SK-N-SH (cell line): ENCODE data around the gene HOXB7. TPM values are rescaled to one million over a fixed set of nuclear protein-coding genes. Genes with fewer than 3 reads are reported as not detected.

Experiments
- CTCF ChIA-PET: fragments of 300-600, 350-600 bp; formaldehyde crosslinking; extraction: SDS; loops from one replicate; lab custom pipeline; 2021; lab: Yijun Ruan, JAX
- POLR2A ChIA-PET: fragments of 350-600 bp; sonication (Branson Sonifier 250); formaldehyde crosslinking; extraction: SDS; loops from one replicate; lab custom pipeline; 2020; ENCODE audit warnings: antibody characterized with exemption, inconsistent platforms; lab: Yijun Ruan, JAX
- DNase-seq: peaks from one replicate; pipeline ENCODE4 v3.0.0; 2012
- H2AFZ ChIP-seq: fragments of 200-600 bp; sonication (generic); 2 replicates; pipeline ENCODE4 v1.8.1; 2016; ENCODE audit warnings: antibody characterized with exemption, mild to moderate bottlenecking, low read depth
- H3F3A ChIP-seq: fragments of 200-600 bp; sonication (generic); replicated peaks from 2 replicates; pipeline ENCODE3; 2016; ENCODE audit warnings: antibody characterized with exemption, mild to moderate bottlenecking; ENCODE audit not compliant: insufficient read depth
- H3K27ac ChIP-seq, 2 experiments: fragments of 200-500 bp in 1 of 2; fragments of 200-600 bp in 1 of 2; sonication (Bioruptor generic) in 1 of 2; sonication (generic), shearing (Covaris generic) in 1 of 2; 2 replicates each; pipeline versions ENCODE4 v1.5.1 to v1.6.1; 2014 to 2016; ENCODE audit warnings: low read depth in 2 of 2, inconsistent platforms in 1 of 2, low read length in 1 of 2, mild to moderate bottlenecking in 1 of 2, mixed read lengths in 1 of 2
- H3K27me3 ChIP-seq: fragments of 200-600 bp; sonication (generic), shearing (Covaris generic); 2 replicates; pipeline ENCODE4 v1.6.1; 2016; ENCODE audit warnings: mixed run types; ENCODE audit not compliant: insufficient read depth
- H3K36me3 ChIP-seq, 2 experiments: fragments of 200-500 bp in 1 of 2; fragments of 200-600 bp in 1 of 2; sonication (Bioruptor generic) in 1 of 2; sonication (generic) in 1 of 2; replicated peaks in 1 of 2; 2 replicates each; pipeline versions ENCODE3 to v1.5.1; 2014 to 2016; ENCODE audit warnings: low read length in 1 of 2, mild to moderate bottlenecking in 1 of 2; ENCODE audit not compliant: insufficient read depth in 2 of 2, control insufficient read depth in 1 of 2
- H3K4me1 ChIP-seq, 2 experiments: fragments of 200-500 bp in 1 of 2; fragments of 200-600 bp in 1 of 2; sonication (Bioruptor generic) in 1 of 2; sonication (generic), shearing (Covaris generic) in 1 of 2; 2 replicates each; pipeline versions ENCODE4 v1.5.1 to v1.6.1; 2014 to 2016; ENCODE audit warnings: low read depth in 1 of 2, low read length in 1 of 2, mixed run types in 1 of 2; ENCODE audit not compliant: insufficient read depth in 2 of 2, control insufficient read depth in 1 of 2
- H3K4me2 ChIP-seq: fragments of 200-600 bp; sonication (generic), shearing (Covaris generic); 2 replicates; pipeline ENCODE4 v1.6.1; 2017; ENCODE audit warnings: mixed run types
- H3K4me3 ChIP-seq, 2 experiments: fragments of 200-500 bp in 1 of 2; fragments of 200-600 bp in 1 of 2; sonication (Bioruptor generic) in 1 of 2; sonication (generic), shearing (Covaris generic) in 1 of 2; 2 replicates each; pipeline versions ENCODE4 v1.5.1 to v1.8.1; 2014 to 2016; ENCODE audit warnings: low read depth in 2 of 2, inconsistent platforms in 1 of 2, low read length in 1 of 2, mild to moderate bottlenecking in 1 of 2, mixed read lengths in 1 of 2, moderate library complexity in 1 of 2
- H3K79me2 ChIP-seq: fragments of 200-600 bp; sonication (generic); 2 replicates; pipeline ENCODE4 v1.8.1; 2017; ENCODE audit warnings: mild to moderate bottlenecking; ENCODE audit not compliant: insufficient read depth
- H3K9ac ChIP-seq: fragments of 200-600 bp; sonication (generic); 2 replicates; pipeline ENCODE4 v1.6.1; 2017; ENCODE audit warnings: mixed run types
- H3K9me2 ChIP-seq: fragments of 200-600 bp; sonication (generic); 2 replicates; pipeline ENCODE4 v1.6.1; 2017; ENCODE audit warnings: mixed run types
- H3K9me3 ChIP-seq: fragments of 200-600 bp; sonication (generic); 2 replicates; pipeline ENCODE4 v1.6.1; 2017; ENCODE audit warnings: mixed run types, mild to moderate bottlenecking, moderate library complexity
- H4K20me1 ChIP-seq: fragments of 200-600 bp; sonication (generic); 2 replicates; pipeline ENCODE4 v1.6.1; 2017; ENCODE audit warnings: mild to moderate bottlenecking, mixed run types; ENCODE audit not compliant: insufficient read depth
- ELF1 ChIP-seq: IDR thresholded peaks from 2 replicates; pipeline ENCODE4 v1.4.0; 2012
- GABPA ChIP-seq: IDR thresholded peaks from 2 replicates; pipeline ENCODE4 v1.4.0; 2012; ENCODE audit warnings: low read depth, mild to moderate bottlenecking
- MEF2A ChIP-seq: IDR thresholded peaks from 2 replicates; pipeline ENCODE4 v1.4.0; 2012; ENCODE audit warnings: low read depth, borderline replicate concordance
- RFX5 ChIP-seq: IDR thresholded peaks from 2 replicates; pipeline ENCODE4 v1.6.1; 2012; ENCODE audit warnings: mild to moderate bottlenecking, improper control_type of control experiment, low read length
- RXRA ChIP-seq: IDR thresholded peaks from 2 replicates; pipeline ENCODE4 v1.4.0; 2012; ENCODE audit warnings: low read depth, mild to moderate bottlenecking, borderline replicate concordance
- SIN3A ChIP-seq: IDR thresholded peaks from 2 replicates; pipeline ENCODE4 v1.6.1; 2012; ENCODE audit warnings: low read depth, mild to moderate bottlenecking, low read length, moderate library complexity, borderline replicate concordance
- TAF1 ChIP-seq: IDR thresholded peaks from 2 replicates; pipeline ENCODE4 v1.6.1; 2012; ENCODE audit warnings: low read depth, mild to moderate bottlenecking, low read length, moderate library complexity, borderline replicate concordance
- TCF12 ChIP-seq: IDR thresholded peaks from 2 replicates; pipeline ENCODE4 v1.4.0; 2012
- TEAD4 ChIP-seq: IDR thresholded peaks from 2 replicates; pipeline ENCODE4 v1.4.0; 2012; ENCODE audit warnings: mild to moderate bottlenecking, borderline replicate concordance; ENCODE audit not compliant: insufficient read depth
- YY1 ChIP-seq: IDR thresholded peaks from 2 replicates; pipeline ENCODE4 v1.4.0; 2012; ENCODE audit warnings: low read depth, mild to moderate bottlenecking
- WGBS: methylation state at CpG from one replicate; pipeline ENCODE4 v1.1.6; 2017; ENCODE audit warnings: low lambda C conversion rate; 5-methylcytosine and 5-hydroxymethylcytosine counted together
- polyA plus RNA-seq, 3 experiments: library from polyadenylated mRNA; depleted of rRNA; stranded (reverse); fragments of >200 nt; gene quantifications; 2 replicates each; pipeline ENCODE4 v1.2.3, GENCODE V29; 2012
- TF ChIP-seq, protein P1 (sequence below): IDR thresholded peaks from 2 replicates; pipeline ENCODE4 v1.6.1; 2012; ENCODE audit warnings: mild to moderate bottlenecking, low read depth, low read length, moderate library complexity
- TF ChIP-seq, protein P2 (sequence below): IDR thresholded peaks from 2 replicates; pipeline ENCODE4 v1.4.0; 2012; ENCODE audit warnings: low read depth
- TF ChIP-seq, protein P3 (sequence below): IDR thresholded peaks from 2 replicates; pipeline ENCODE4 v1.4.0; 2012; ENCODE audit warnings: low read depth, borderline replicate concordance

The HOXB7 gene
- polyA plus RNA-seq, 1 of the 3 experiments (the other 2 are of a cell fraction): not detected

DNA sequence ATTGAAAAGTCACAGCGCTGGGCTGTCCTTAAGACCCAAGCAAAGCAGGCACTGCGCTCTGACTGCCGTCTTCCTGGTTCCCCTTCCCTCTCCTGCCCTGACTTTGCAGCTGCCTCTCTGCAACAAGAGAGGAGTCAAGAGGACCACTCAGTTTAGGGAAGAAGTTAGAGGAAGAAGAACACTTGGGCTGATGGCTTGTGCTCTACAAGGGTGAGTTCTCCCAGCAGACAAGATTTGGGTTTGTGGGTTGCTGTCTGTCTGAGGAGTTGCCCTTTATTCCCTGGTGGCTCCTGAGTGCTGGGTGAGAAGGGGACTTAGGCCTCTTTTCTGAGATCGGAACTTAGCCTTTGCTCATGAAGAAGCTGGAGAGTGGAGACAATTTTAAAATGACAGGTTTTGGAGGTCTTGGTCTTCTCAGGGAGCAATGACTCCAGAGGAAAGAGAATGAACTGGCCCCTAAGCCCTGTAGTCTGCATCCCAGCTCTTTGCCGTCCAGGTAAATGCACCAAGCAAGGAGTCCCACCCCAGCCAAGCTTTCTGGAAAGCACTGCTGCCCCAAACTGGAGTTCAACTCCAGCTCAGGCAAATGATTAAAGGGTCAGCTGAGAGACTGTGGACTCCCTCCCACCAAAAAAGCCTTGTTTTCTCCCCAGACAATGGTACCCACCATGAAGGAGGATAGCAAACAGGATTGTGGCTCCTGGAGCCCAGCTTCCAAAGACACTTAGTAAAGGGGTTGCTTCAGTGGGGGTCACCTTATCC is 18.0 kb upstream of the HOXB7 start:
- Histone ChIP-seq H3K9me2 (no peaks in the 10 kb centered on the region), H3F3A (no peaks in the 10 kb centered on the region), H3K27me3 (peaks cover 98% of the 10 kb centered on the region), H3K9ac (no peak overlapping the region), H3K4me1 (no peaks in the 10 kb centered on the region), H3K36me3 (no peaks in the 10 kb centered on the region), H3K79me2 (no peaks in the 10 kb centered on the region), H3K9me3 (no peaks in the 10 kb centered on the region), H3K4me3 (no peak overlapping the region), H3K27ac (no peak overlapping the region), H4K20me1 (peaks cover 3% of the 10 kb centered on the region; the same call in 1 of the 2 replicates), H3K4me2 (no peak overlapping the region), H2AFZ (no peak overlapping the region)
- ChIA-PET CTCF (interaction anchor here (1.0 to 2.4 kb wide), 3 partner anchors 10 to 602 kb away, joined by 3 to 23 read pairs (median 3); no protein-coding TSS in a partner anchor), POLR2A (no interaction called here)
- DNase-seq: no peak
- 9% methylated on average over 5 of the region's 5 CpGs for WGBS
- TF ChIP-seq YY1 (no peak), TEAD4 (no peak), TCF12 (no peak), RFX5 (no peak), GABPA (no peak), SIN3A (no peak)
- TF ChIP-seq, protein P1, sequence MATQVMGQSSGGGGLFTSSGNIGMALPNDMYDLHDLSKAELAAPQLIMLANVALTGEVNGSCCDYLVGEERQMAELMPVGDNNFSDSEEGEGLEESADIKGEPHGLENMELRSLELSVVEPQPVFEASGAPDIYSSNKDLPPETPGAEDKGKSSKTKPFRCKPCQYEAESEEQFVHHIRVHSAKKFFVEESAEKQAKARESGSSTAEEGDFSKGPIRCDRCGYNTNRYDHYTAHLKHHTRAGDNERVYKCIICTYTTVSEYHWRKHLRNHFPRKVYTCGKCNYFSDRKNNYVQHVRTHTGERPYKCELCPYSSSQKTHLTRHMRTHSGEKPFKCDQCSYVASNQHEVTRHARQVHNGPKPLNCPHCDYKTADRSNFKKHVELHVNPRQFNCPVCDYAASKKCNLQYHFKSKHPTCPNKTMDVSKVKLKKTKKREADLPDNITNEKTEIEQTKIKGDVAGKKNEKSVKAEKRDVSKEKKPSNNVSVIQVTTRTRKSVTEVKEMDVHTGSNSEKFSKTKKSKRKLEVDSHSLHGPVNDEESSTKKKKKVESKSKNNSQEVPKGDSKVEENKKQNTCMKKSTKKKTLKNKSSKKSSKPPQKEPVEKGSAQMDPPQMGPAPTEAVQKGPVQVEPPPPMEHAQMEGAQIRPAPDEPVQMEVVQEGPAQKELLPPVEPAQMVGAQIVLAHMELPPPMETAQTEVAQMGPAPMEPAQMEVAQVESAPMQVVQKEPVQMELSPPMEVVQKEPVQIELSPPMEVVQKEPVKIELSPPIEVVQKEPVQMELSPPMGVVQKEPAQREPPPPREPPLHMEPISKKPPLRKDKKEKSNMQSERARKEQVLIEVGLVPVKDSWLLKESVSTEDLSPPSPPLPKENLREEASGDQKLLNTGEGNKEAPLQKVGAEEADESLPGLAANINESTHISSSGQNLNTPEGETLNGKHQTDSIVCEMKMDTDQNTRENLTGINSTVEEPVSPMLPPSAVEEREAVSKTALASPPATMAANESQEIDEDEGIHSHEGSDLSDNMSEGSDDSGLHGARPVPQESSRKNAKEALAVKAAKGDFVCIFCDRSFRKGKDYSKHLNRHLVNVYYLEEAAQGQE: no peak
- TF ChIP-seq, protein P2, sequence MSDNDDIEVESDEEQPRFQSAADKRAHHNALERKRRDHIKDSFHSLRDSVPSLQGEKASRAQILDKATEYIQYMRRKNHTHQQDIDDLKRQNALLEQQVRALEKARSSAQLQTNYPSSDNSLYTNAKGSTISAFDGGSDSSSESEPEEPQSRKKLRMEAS: no peak

DNA sequence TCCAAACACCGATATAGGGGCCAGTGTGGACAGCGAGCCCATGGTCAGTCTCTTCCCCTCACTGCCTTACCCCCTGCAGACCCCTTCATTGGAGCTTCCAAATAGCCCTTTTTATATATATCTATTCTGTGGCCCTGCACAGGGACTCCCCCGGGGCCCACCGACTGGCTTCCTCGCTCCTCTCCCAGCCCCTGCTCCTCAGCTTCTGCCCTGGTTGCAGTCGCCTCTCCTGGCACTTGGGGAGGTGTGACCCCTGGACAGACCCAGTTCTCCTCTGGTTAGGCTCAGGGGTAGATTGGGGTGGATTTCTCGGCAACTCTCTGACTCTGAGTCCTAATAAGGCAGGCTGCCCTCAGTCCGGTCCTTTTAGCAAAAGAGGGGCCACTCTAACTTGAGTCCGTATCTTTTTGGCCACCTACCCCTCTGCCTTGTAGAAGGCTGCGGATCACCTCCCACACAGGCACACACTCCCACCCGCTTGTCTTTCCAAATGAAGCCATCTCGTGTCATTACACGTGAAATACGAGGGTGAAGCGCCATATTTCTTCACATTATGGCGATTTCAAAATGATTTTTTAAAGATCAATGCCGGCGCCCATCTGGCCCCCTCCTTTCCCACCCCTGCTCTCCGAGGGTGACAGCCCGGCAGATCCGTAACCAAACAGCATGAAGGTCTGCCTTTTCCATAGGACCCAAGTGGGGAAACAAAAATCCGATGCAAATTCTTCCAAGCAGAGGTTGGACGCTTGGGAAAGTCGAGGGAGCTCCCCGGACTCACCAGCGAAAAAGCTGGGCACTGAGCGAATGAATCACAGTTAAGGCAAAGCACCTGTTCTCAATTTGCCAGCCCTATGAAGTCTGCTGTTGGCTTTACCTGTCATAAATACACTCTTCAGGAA is 17.1 kb upstream of the HOXB7 start:
- Histone ChIP-seq H3K9me2 (no peaks in the 10 kb centered on the region), H3K4me3 (no peak overlapping the region), H2AFZ (no peak overlapping the region), H3K27me3 (peaks cover 98% of the 10 kb centered on the region), H3K36me3 (no peaks in the 10 kb centered on the region), H3K79me2 (no peaks in the 10 kb centered on the region), H3K4me2 (no peak overlapping the region), H3F3A (no peaks in the 10 kb centered on the region), H3K9ac (no peak overlapping the region), H3K9me3 (no peaks in the 10 kb centered on the region), H4K20me1 (peaks cover 3% of the 10 kb centered on the region; the same call in 1 of the 2 replicates), H3K27ac (no peak overlapping the region), H3K4me1 (no peaks in the 10 kb centered on the region)
- 15% methylated on average over 27 of the region's 27 CpGs for WGBS
- ChIA-PET POLR2A (no interaction called here), CTCF (interaction anchor here (1.1 to 7.6 kb wide), 7 partner anchors 8 to 257 kb away, joined by 3 to 50 read pairs (median 4); no protein-coding TSS in a partner anchor)
- DNase-seq: no peak
- no peak for TF ChIP-seq TAF1
- TF ChIP-seq, protein P1: no peak
- TF ChIP-seq, protein P2: no peak
- TF ChIP-seq ELF1: no peak
- TF ChIP-seq, protein P3, sequence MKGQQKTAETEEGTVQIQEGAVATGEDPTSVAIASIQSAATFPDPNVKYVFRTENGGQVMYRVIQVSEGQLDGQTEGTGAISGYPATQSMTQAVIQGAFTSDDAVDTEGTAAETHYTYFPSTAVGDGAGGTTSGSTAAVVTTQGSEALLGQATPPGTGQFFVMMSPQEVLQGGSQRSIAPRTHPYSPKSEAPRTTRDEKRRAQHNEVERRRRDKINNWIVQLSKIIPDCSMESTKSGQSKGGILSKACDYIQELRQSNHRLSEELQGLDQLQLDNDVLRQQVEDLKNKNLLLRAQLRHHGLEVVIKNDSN: no peak
- no peak for TF ChIP-seq MEF2A
- TF ChIP-seq RXRA: no peak
